ENCODE measurements around the gene FNBP1. TPM values are rescaled to one million over a fixed set of nuclear protein-coding genes. Genes with fewer than 3 reads are reported as not detected.
A peak's percentile ranks its signal among the peaks of the same experiment; 100 is the strongest.

Gene FNBP1
- total and polyA plus RNA-seq, 2 experiments from 2014 or later, result 19.5 to 21.0 TPM

GRCh38 chr9:129934780-129935179 is 108.2 kb downstream of the FNBP1 start:
- 91% methylated on average over 5 of the region's 5 CpGs for WGBS (ENCODE audit: low lambda C conversion rate, missing lambda C conversion rate)

GRCh38 chr9:129934041-129934591 is 108.9 kb downstream of the FNBP1 start:
- Histone ChIP-seq H3K4me2 (no peak overlapping the region), H3K36me3 (replicated peaks; ENCODE audit: insufficient read depth, low read depth) (no peaks in the 10 kb centered on the region), H3K79me2 (no peaks in the 10 kb centered on the region), H4K20me1 (ENCODE audit: insufficient read depth, poor library complexity, severe bottlenecking) (no peaks in the 10 kb centered on the region), H3K27me3 (no peaks in the 10 kb centered on the region), H3K27ac (peak overlapping the region; percentile 88), H3K4me1 (ENCODE audit: insufficient read depth) (peaks cover 11% of the 10 kb centered on the region), H2AFZ (no peak overlapping the region), H3K9me3 (ENCODE audit: low read depth) (no peaks in the 10 kb centered on the region), H3K9me2 (replicated peaks; ENCODE audit: insufficient read depth) (no peaks in the 10 kb centered on the region), H3K4me3 (no peak overlapping the region)
- DNase-seq (ENCODE audit: low spot score), result no peak
- no peak for TF ChIP-seq CTCF (IDR thresholded peaks at IDR 0.05; ENCODE audit: poor library complexity)
- no peak for TF ChIP-seq EZH2 (IDR thresholded peaks at IDR 0.05; ENCODE audit: borderline replicate concordance)
- TF ChIP-seq EZH2phosphoT487 (IDR thresholded peaks at IDR 0.05; ENCODE audit: low read depth, severe bottlenecking, unreplicated experiment), result no peak
- 69% methylated on average over 4 of the region's 4 CpGs for WGBS (ENCODE audit: low lambda C conversion rate, missing lambda C conversion rate)

More at GRCh38 chr9:129934780-129935179, 108.2 kb downstream of the FNBP1 start:
- Histone ChIP-seq H4K20me1 (ENCODE audit: insufficient read depth, poor library complexity, severe bottlenecking) (no peaks in the 10 kb centered on the region), H3K79me2 (no peaks in the 10 kb centered on the region), H3K4me2 (no peak overlapping the region), H3K9me3 (ENCODE audit: low read depth) (no peaks in the 10 kb centered on the region), H3K36me3 (replicated peaks; ENCODE audit: insufficient read depth, low read depth) (no peaks in the 10 kb centered on the region), H3K4me1 (ENCODE audit: insufficient read depth) (peaks cover 11% of the 10 kb centered on the region), H3K27me3 (no peaks in the 10 kb centered on the region), H2AFZ (no peak overlapping the region), H3K4me3 (no peak overlapping the region), H3K9me2 (replicated peaks; ENCODE audit: insufficient read depth) (no peaks in the 10 kb centered on the region), H3K27ac (peak overlapping the region; percentile 88)
- TF ChIP-seq CTCF (IDR thresholded peaks at IDR 0.05; ENCODE audit: poor library complexity), result no peak
- TF ChIP-seq EZH2phosphoT487 (IDR thresholded peaks at IDR 0.05; ENCODE audit: low read depth, severe bottlenecking, unreplicated experiment), result no peak
- DNase-seq (ENCODE audit: low spot score), result no peak

DNA sequence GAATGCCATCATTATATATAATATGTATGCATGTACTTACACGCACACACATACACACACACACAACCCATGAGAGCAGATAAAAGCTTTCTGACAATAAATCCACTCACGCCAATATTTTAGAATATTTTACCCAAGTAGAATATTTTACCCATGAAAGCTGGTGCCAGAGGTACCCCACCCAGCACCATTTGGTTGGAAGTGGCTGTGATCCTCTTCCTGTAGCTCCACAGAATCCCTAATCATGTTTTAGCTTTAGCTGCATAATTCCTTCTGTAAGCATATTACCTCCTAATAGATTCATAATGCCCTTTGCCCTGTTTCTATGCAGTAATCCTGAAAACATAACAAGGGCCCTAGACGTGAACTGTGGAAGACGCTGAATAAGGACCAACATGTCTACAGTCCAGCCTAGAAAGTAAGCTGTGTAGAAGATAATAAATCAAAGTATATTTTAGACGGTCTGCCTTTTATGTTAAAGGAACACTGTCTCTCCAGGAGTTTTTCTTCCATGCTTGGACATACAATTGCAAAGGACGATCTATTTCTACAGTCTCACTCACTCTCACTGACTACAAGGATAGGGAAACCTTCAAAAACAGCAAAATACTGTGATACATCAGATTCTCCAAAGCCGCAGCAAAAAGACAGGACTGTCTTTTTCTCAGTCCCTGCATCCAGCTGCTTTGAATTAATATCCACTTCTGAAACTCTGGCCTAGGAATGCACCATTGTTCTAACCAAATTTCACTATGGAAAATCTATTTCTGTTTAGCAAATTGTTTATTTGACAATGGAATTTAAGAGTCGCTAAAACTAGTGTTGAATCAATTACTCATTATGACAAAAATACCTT is 109.6 kb downstream of the FNBP1 start:
- no peaks in the 10 kb centered on the region for H3K9me3 ChIP-seq (ENCODE audit: low read depth)
- H3K4me2 ChIP-seq, result peak overlapping the region; percentile 11
- H4K20me1 ChIP-seq (ENCODE audit: insufficient read depth, poor library complexity, severe bottlenecking), result no peaks in the 10 kb centered on the region
- H3K9me2 ChIP-seq (replicated peaks; ENCODE audit: insufficient read depth), result no peaks in the 10 kb centered on the region
- H3K4me3 ChIP-seq, result no peak overlapping the region
- no peaks in the 10 kb centered on the region for H3K27me3 ChIP-seq
- 62% methylated on average over 8 of the region's 8 CpGs for WGBS (ENCODE audit: low lambda C conversion rate, missing lambda C conversion rate)
- H3K27ac ChIP-seq, result peak overlapping the region; percentile 88
- H2AFZ ChIP-seq, result no peak overlapping the region
- H3K4me1 ChIP-seq (ENCODE audit: insufficient read depth), result peaks cover 11% of the 10 kb centered on the region
- DNase-seq (ENCODE audit: low spot score), result no peak
- H3K79me2 ChIP-seq, result no peaks in the 10 kb centered on the region
- no peak for TF ChIP-seq EZH2 (IDR thresholded peaks at IDR 0.05; ENCODE audit: borderline replicate concordance)
- TF ChIP-seq EZH2phosphoT487 (IDR thresholded peaks at IDR 0.05; ENCODE audit: low read depth, severe bottlenecking, unreplicated experiment), result no peak
- no peak for TF ChIP-seq CTCF (IDR thresholded peaks at IDR 0.05; ENCODE audit: poor library complexity)
- H3K36me3 ChIP-seq (replicated peaks; ENCODE audit: insufficient read depth, low read depth), result no peaks in the 10 kb centered on the region

Data from hepatocyte (in vitro differentiated cells).